Osteocyte (in vitro differentiated cells): ENCODE results near the gene GMDS. TPM values are rescaled to one million over a fixed set of nuclear protein-coding genes. Genes with fewer than 3 reads are reported as not detected.

Experiments
- DNase-seq: peaks from one replicate; pipeline ENCODE4 v3.0.0; 2021; ENCODE audit warnings: mixed read lengths; ENCODE audit not compliant: unreplicated experiment; ENCODE audit errors: extremely low spot score
- H3K27ac Mint-ChIP-seq: one replicate; pipeline ENCODE4 v1.8.0; 2021; ENCODE audit warnings: mild to moderate bottlenecking, mixed read lengths; ENCODE audit not compliant: unreplicated experiment
- H3K27me3 Mint-ChIP-seq: one replicate; pipeline ENCODE4 v1.8.0; 2021; ENCODE audit warnings: mixed read lengths; ENCODE audit not compliant: unreplicated experiment
- H3K36me3 Mint-ChIP-seq: one replicate; pipeline ENCODE4 v1.8.0; 2021; ENCODE audit warnings: mixed read lengths; ENCODE audit not compliant: unreplicated experiment
- H3K4me1 Mint-ChIP-seq: one replicate; pipeline ENCODE4 v1.8.0; 2021; ENCODE audit warnings: mixed read lengths; ENCODE audit not compliant: unreplicated experiment
- H3K4me3 Mint-ChIP-seq: one replicate; pipeline ENCODE4 v1.8.0; 2021; ENCODE audit warnings: mild to moderate bottlenecking, moderate library complexity, mixed read lengths; ENCODE audit not compliant: unreplicated experiment
- H3K9me3 Mint-ChIP-seq: one replicate; pipeline ENCODE4 v1.8.0; 2021; ENCODE audit warnings: mixed read lengths; ENCODE audit not compliant: unreplicated experiment
- total RNA-seq: library from RNA; stranded (reverse); gene quantifications from 2 replicates; pipeline ENCODE4 v1.2.1, GENCODE V29; 2021
- TF ChIP-seq, protein P1 (sequence below): fragments of 200-600 bp; sonication (generic); IDR thresholded peaks from 2 replicates; pipeline ENCODE4 v1.5.0; 2021; ENCODE audit warnings: antibody characterized with exemption, mild to moderate bottlenecking, moderate library complexity

Gene GMDS
- total RNA-seq, 1 donor from 2014 or later: 30.7 TPM

GRCh38 chr6:1625794-1626435 is 619.5 kb downstream of the GMDS start:
- Mint-ChIP-seq H3K27ac (peak overlapping the region; percentile 97), H3K36me3 (peaks cover 9% of the 10 kb centered on the region), H3K9me3 (no peaks in the 10 kb centered on the region), H3K4me1 (peaks cover 76% of the 10 kb centered on the region), H3K27me3 (no peaks in the 10 kb centered on the region), H3K4me3 (peak overlapping the region; percentile 82)
- TF ChIP-seq, protein P1, sequence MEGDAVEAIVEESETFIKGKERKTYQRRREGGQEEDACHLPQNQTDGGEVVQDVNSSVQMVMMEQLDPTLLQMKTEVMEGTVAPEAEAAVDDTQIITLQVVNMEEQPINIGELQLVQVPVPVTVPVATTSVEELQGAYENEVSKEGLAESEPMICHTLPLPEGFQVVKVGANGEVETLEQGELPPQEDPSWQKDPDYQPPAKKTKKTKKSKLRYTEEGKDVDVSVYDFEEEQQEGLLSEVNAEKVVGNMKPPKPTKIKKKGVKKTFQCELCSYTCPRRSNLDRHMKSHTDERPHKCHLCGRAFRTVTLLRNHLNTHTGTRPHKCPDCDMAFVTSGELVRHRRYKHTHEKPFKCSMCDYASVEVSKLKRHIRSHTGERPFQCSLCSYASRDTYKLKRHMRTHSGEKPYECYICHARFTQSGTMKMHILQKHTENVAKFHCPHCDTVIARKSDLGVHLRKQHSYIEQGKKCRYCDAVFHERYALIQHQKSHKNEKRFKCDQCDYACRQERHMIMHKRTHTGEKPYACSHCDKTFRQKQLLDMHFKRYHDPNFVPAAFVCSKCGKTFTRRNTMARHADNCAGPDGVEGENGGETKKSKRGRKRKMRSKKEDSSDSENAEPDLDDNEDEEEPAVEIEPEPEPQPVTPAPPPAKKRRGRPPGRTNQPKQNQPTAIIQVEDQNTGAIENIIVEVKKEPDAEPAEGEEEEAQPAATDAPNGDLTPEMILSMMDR: no peak
- DNase-seq: no peak

GRCh38 chr6:1624851-1625781 is 620.3 kb downstream of the GMDS start:
- Mint-ChIP-seq H3K27me3 (no peaks in the 10 kb centered on the region), H3K36me3 (peaks cover 6% of the 10 kb centered on the region), H3K27ac (peak overlapping the region; percentile 97), H3K9me3 (no peaks in the 10 kb centered on the region), H3K4me1 (peaks cover 74% of the 10 kb centered on the region), H3K4me3 (peak overlapping the region; percentile 82)
- DNase-seq: no peak
- TF ChIP-seq, protein P1: no peak

GRCh38 chr6:1624058-1624850 is 621.2 kb downstream of the GMDS start:
- Mint-ChIP-seq H3K4me3 (peak overlapping the region; percentile 82), H3K36me3 (peaks cover 5% of the 10 kb centered on the region), H3K4me1 (peaks cover 74% of the 10 kb centered on the region), H3K27me3 (no peaks in the 10 kb centered on the region), H3K27ac (peak overlapping the region; percentile 97), H3K9me3 (no peaks in the 10 kb centered on the region)
- TF ChIP-seq, protein P1: no peak
- DNase-seq: no peak

GRCh38 chr6:1623769-1624057 is 621.7 kb downstream of the GMDS start:
- no peaks in the 10 kb centered on the region for H3K9me3 Mint-ChIP-seq
- H3K4me3 Mint-ChIP-seq: peak overlapping the region; percentile 82
- H3K36me3 Mint-ChIP-seq: peaks cover 3% of the 10 kb centered on the region
- H3K27ac Mint-ChIP-seq: peak overlapping the region; percentile 97
- TF ChIP-seq, protein P1: no peak
- no peaks in the 10 kb centered on the region for H3K27me3 Mint-ChIP-seq
- DNase-seq: no peak
- peaks cover 69% of the 10 kb centered on the region for H3K4me1 Mint-ChIP-seq
